ENCODE measurements around the gene RASL10B.

- TF ChIP-seq CTCF (conservative IDR thresholded peaks at IDR 0.05; ENCODE audit: low read length) (no peak), EZH2phosphoT487 (IDR thresholded peaks at IDR 0.05; ENCODE audit: borderline replicate concordance, low read depth, low read length) (no peak)
Measured at GRCh38 chr17:35725058-35725457, 6.4 kb upstream of the RASL10B start.

All from OCI-LY7 (cell line).